BE2C (cell line): ENCODE measurements around the gene NT5M.

Experiments
- DNase-seq: peaks from one replicate; pipeline ENCODE4 v3.0.0-alpha.2; 2020
- H3K27me3 ChIP-seq: fragments of 250-450 bp; sonication (Bioruptor Pico); 2 replicates; pipeline ENCODE4 v1.5.1; 2020; ENCODE audit warnings: mild to moderate bottlenecking
- H3K36me3 ChIP-seq: fragments of 250-450 bp; sonication (Bioruptor Pico); 2 replicates; pipeline ENCODE4 v1.5.1; 2020; ENCODE audit warnings: mild to moderate bottlenecking
- H3K4me1 ChIP-seq: fragments of 250-450 bp; sonication (Bioruptor Pico); 2 replicates; pipeline ENCODE4 v1.5.1; 2020
- H3K4me3 ChIP-seq: 2 replicates; pipeline ENCODE4 v1.5.1; 2011; ENCODE audit warnings: low read depth, low read length
- H3K9me3 ChIP-seq: fragments of 250-450 bp; sonication (Bioruptor Pico); 2 replicates; pipeline ENCODE4 v1.5.1; 2020
- CTCF ChIP-seq: IDR thresholded peaks from 2 replicates; pipeline ENCODE4 v1.5.1; 2012; ENCODE audit warnings: mild to moderate bottlenecking, low read depth, low read length

The NT5M gene

GRCh38 chr17:17326275-17326875 lies 23.2 kb downstream of the NT5M start:
- no peaks in the 10 kb centered on the region for H3K4me1 ChIP-seq
- H3K9me3 ChIP-seq, result no peaks in the 10 kb centered on the region
- TF ChIP-seq CTCF, result no peak
- H3K27me3 ChIP-seq, result no peaks in the 10 kb centered on the region
- H3K36me3 ChIP-seq, result no peaks in the 10 kb centered on the region
- no peak for DNase-seq
- H3K4me3 ChIP-seq, result no peak overlapping the region

- no peaks in the 10 kb centered on the region for H3K9me3 ChIP-seq
- no peak for TF ChIP-seq CTCF
- no peaks in the 10 kb centered on the region for H3K27me3 ChIP-seq
- H3K36me3 ChIP-seq, result no peaks in the 10 kb centered on the region
- no peak overlapping the region for H3K4me3 ChIP-seq
- DNase-seq, result no peak
- no peaks in the 10 kb centered on the region for H3K4me1 ChIP-seq
Measured at GRCh38 chr17:17328251-17328650, 25.1 kb downstream of the NT5M start.

GRCh38 chr17:17341452-17341851 lies 38.3 kb downstream of the NT5M start:
- Histone ChIP-seq H3K9me3 (no peaks in the 10 kb centered on the region), H3K4me3 (no peak overlapping the region), H3K27me3 (no peaks in the 10 kb centered on the region), H3K4me1 (no peaks in the 10 kb centered on the region), H3K36me3 (no peaks in the 10 kb centered on the region)
- DNase-seq, result no peak
- TF ChIP-seq CTCF, result no peak

GRCh38 chr17:17342242-17342945 lies 39.2 kb downstream of the NT5M start:
- Histone ChIP-seq H3K27me3 (no peaks in the 10 kb centered on the region), H3K36me3 (no peaks in the 10 kb centered on the region), H3K4me1 (no peaks in the 10 kb centered on the region), H3K9me3 (no peaks in the 10 kb centered on the region), H3K4me3 (no peak overlapping the region)
- no peak for TF ChIP-seq CTCF
- no peak for DNase-seq

- H3K4me3 ChIP-seq, result no peak overlapping the region
- no peaks in the 10 kb centered on the region for H3K36me3 ChIP-seq
- H3K4me1 ChIP-seq, result no peaks in the 10 kb centered on the region
- no peaks in the 10 kb centered on the region for H3K27me3 ChIP-seq
- H3K9me3 ChIP-seq, result no peaks in the 10 kb centered on the region
- no peak for DNase-seq
- no peak for TF ChIP-seq CTCF
Measured at GRCh38 chr17:17343160-17343735, 40.1 kb downstream of the NT5M start.

GRCh38 chr17:17343896-17344506 lies 40.8 kb downstream of the NT5M start:
- no peaks in the 10 kb centered on the region for H3K9me3 ChIP-seq
- H3K4me1 ChIP-seq, result no peaks in the 10 kb centered on the region
- DNase-seq, result no peak
- no peaks in the 10 kb centered on the region for H3K36me3 ChIP-seq
- no peaks in the 10 kb centered on the region for H3K27me3 ChIP-seq
- H3K4me3 ChIP-seq, result no peak overlapping the region
- no peak for TF ChIP-seq CTCF
